ENCODE measurements around the gene SCAI. TPM values are rescaled to one million over a fixed set of nuclear protein-coding genes. Genes with fewer than 3 reads are reported as not detected.
"Not testable (repeated sequence)": the region's sequence is repeated elsewhere in the genome, so short reads cannot be mapped to it uniquely, and the experiment has no call there.

The SCAI gene
- total and polyA plus RNA-seq, 2 experiments from 2014 or later = 13.3 to 35.0 TPM

DNA sequence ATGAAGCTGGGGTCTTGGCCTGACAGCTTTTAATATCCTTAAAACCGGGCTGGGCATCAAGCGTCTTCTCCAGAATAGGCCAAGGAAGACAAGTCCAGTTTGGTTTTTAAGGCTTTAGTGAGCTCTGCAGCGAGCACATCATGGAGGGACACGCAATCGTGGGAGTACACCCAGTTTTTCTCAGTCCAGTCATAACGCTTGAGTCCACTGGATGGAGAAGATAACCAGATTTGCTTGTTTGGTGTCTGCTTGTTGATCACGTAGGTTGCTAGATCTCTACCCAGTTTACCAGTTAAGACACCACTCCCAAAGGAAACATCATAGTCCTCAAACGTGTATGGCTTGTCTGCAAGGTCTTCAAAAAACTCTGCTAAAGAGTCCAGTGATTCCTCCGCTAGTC, 175.1 kb downstream of the SCAI start (continued):
- TF ChIP-seq, protein P1, sequence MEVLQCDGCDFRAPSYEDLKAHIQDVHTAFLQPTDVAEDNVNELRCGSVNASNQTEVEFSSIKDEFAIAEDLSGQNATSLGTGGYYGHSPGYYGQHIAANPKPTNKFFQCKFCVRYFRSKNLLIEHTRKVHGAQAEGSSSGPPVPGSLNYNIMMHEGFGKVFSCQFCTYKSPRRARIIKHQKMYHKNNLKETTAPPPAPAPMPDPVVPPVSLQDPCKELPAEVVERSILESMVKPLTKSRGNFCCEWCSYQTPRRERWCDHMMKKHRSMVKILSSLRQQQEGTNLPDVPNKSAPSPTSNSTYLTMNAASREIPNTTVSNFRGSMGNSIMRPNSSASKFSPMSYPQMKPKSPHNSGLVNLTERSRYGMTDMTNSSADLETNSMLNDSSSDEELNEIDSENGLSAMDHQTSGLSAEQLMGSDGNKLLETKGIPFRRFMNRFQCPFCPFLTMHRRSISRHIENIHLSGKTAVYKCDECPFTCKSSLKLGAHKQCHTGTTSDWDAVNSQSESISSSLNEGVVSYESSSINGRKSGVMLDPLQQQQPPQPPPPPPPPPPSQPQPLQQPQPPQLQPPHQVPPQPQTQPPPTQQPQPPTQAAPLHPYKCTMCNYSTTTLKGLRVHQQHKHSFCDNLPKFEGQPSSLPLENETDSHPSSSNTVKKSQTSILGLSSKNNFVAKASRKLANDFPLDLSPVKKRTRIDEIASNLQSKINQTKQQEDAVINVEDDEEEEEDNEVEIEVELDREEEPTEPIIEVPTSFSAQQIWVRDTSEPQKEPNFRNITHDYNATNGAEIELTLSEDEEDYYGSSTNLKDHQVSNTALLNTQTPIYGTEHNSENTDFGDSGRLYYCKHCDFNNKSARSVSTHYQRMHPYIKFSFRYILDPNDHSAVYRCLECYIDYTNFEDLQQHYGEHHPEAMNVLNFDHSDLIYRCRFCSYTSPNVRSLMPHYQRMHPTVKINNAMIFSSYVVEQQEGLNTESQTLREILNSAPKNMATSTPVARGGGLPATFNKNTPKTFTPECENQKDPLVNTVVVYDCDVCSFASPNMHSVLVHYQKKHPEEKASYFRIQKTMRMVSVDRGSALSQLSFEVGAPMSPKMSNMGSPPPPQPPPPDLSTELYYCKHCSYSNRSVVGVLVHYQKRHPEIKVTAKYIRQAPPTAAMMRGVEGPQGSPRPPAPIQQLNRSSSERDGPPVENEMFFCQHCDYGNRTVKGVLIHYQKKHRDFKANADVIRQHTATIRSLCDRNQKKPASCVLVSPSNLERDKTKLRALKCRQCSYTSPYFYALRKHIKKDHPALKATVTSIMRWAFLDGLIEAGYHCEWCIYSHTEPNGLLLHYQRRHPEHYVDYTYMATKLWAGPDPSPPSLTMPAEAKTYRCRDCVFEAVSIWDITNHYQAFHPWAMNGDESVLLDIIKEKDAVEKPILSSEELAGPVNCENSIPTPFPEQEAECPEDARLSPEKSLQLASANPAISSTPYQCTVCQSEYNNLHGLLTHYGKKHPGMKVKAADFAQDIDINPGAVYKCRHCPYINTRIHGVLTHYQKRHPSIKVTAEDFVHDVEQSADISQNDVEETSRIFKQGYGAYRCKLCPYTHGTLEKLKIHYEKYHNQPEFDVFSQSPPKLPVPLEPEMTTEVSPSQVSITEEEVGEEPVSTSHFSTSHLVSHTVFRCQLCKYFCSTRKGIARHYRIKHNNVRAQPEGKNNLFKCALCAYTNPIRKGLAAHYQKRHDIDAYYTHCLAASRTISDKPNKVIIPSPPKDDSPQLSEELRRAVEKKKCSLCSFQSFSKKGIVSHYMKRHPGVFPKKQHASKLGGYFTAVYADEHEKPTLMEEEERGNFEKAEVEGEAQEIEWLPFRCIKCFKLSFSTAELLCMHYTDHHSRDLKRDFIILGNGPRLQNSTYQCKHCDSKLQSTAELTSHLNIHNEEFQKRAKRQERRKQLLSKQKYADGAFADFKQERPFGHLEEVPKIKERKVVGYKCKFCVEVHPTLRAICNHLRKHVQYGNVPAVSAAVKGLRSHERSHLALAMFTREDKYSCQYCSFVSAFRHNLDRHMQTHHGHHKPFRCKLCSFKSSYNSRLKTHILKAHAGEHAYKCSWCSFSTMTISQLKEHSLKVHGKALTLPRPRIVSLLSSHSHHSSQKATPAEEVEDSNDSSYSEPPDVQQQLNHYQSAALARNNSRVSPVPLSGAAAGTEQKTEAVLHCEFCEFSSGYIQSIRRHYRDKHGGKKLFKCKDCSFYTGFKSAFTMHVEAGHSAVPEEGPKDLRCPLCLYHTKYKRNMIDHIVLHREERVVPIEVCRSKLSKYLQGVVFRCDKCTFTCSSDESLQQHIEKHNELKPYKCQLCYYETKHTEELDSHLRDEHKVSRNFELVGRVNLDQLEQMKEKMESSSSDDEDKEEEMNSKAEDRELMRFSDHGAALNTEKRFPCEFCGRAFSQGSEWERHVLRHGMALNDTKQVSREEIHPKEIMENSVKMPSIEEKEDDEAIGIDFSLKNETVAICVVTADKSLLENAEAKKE (CRISPR knock-in tag; IDR thresholded peaks at IDR 0.05) = no peak
- TF ChIP-seq ZNF331 (CRISPR knock-in tag; IDR thresholded peaks at IDR 0.05; ENCODE audit: low read depth) = no peak

DNA sequence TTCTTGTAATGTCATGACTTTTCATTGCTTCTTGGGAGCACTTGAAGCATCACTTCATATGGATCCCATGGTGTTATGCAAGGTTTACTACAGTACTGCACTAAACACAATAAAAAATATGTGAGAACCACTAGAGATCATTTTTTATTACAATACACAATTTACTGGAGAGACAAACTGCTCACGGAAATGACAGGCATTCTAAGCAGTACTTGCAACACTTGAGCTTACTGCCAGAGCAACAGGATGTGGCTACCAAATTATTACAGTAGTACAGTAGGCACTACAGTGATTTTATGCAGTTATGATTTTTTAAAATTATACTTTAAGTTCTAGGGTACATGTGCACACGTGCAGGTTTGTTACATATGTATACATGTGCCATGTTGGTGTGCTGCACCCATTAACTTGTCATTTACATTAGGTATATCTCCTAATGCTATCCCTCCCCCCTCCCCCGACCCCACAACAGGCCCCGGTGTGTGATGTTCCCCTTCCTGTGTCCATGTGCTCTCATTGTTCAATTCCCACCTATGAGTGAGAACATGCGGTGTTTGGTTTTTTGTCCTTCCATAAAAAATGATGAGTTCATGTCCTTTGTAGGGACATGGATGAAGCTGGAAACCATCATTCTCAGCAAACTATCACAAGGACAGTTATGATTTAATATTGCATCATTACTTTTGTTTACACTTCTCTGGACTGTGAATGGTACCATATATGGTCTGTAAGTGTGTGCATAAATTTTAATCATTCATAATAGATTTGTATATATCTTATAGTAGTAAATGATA, 177.4 kb downstream of the SCAI start:
- H3F3A ChIP-seq (replicated peaks; ENCODE audit: low read depth); H3K79me2 ChIP-seq (replicated peaks; ENCODE audit: insufficient read depth); H3K9me2 ChIP-seq (ENCODE audit: insufficient read depth); H3K4me2 ChIP-seq; H3K4me1 Mint-ChIP-seq; DNase-seq (ENCODE audit: low spot score); H3K36me3 ChIP-seq (ENCODE audit: insufficient read depth); H2AFZ ChIP-seq; H3K4me3 Mint-ChIP-seq; ATAC-seq; H3K9me3 Mint-ChIP-seq; H3K4me3 ChIP-seq; H3K27ac Mint-ChIP-seq; H3K27me3 Mint-ChIP-seq (ENCODE audit: insufficient read depth, low read depth, poor library complexity); H3K27me3 ChIP-seq (ENCODE audit: insufficient read depth); H3K4me1 ChIP-seq (ENCODE audit: insufficient read depth); H4K20me1 ChIP-seq (replicated peaks; ENCODE audit: insufficient read depth): not testable (repeated sequence)
- peak overlapping the region; percentile 69; the same call in 1 of the 2 replicates for H3K27ac ChIP-seq (ENCODE audit: low read depth)
- H3K36me3 Mint-ChIP-seq (ENCODE audit: low read depth) = peaks cover 12% of the 10 kb centered on the region; the same call in 2 of the 3 replicates

DNA sequence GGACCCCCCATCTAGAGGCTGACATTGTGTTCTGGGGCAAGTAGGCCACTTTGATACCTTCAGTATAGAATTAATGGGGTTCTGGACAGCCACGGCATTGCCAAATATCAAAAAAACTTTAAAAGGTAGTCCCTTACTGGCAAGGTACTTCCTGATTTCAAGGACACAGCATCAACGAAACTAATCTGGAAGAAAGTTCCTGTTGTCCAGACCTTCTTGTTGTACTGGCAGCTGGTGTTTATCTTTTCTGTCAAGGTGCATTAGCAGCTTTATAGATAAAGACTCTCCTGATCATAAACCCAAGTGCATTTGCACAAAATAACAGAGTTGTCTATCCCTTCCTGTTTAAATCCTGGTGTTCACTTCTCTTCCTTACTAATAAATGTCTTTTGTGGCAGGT, 178.7 kb downstream of the SCAI start:
- H3K4me2 ChIP-seq = no peak overlapping the region
- ATAC-seq (no peak), DNase-seq (ENCODE audit: low spot score) (no peak)
- H3K36me3 ChIP-seq (ENCODE audit: insufficient read depth) = no peaks in the 10 kb centered on the region
- no peaks in the 10 kb centered on the region for H3K79me2 ChIP-seq (replicated peaks; ENCODE audit: insufficient read depth)
- Mint-ChIP-seq H3K9me3 (no peaks in the 10 kb centered on the region), H3K27ac (no peak overlapping the region), H3K4me3 (no peak overlapping the region), H3K27me3 (ENCODE audit: insufficient read depth, low read depth, poor library complexity) (peaks cover 1% of the 10 kb centered on the region), H3K36me3 (ENCODE audit: low read depth) (peaks cover 13% of the 10 kb centered on the region; the same call in 2 of the 3 replicates), H3K4me1 (no peaks in the 10 kb centered on the region)
- H3K27ac ChIP-seq (ENCODE audit: low read depth) = no peak overlapping the region
- no peaks in the 10 kb centered on the region for H3K4me1 ChIP-seq (ENCODE audit: insufficient read depth)
- H3F3A ChIP-seq (replicated peaks; ENCODE audit: low read depth) = no peaks in the 10 kb centered on the region
- no peaks in the 10 kb centered on the region for H3K9me2 ChIP-seq (ENCODE audit: insufficient read depth)
- 0 out of 2 replicates have a peak, but pooled peaks cover 3% of the 10 kb centered on the region for H4K20me1 ChIP-seq (replicated peaks; ENCODE audit: insufficient read depth)
- H2AFZ ChIP-seq = no peak overlapping the region
- TF ChIP-seq EZH2 (IDR thresholded peaks at IDR 0.05; ENCODE audit: low read depth, unreplicated experiment) = no peak
- no peak for TF ChIP-seq POLR2AphosphoS5 (IDR thresholded peaks at IDR 0.05; ENCODE audit: low read depth)
- TF ChIP-seq, protein P2, sequence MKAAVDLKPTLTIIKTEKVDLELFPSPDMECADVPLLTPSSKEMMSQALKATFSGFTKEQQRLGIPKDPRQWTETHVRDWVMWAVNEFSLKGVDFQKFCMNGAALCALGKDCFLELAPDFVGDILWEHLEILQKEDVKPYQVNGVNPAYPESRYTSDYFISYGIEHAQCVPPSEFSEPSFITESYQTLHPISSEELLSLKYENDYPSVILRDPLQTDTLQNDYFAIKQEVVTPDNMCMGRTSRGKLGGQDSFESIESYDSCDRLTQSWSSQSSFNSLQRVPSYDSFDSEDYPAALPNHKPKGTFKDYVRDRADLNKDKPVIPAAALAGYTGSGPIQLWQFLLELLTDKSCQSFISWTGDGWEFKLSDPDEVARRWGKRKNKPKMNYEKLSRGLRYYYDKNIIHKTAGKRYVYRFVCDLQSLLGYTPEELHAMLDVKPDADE (IDR thresholded peaks at IDR 0.05) = no peak
- TF ChIP-seq NANOG (IDR thresholded peaks at IDR 0.05; ENCODE audit: borderline replicate concordance) = no peak
- TF ChIP-seq ZNF331 (CRISPR knock-in tag; IDR thresholded peaks at IDR 0.05; ENCODE audit: low read depth) = no peak
- no peak overlapping the region for H3K4me3 ChIP-seq
- H3K27me3 ChIP-seq (ENCODE audit: insufficient read depth) = no peaks in the 10 kb centered on the region
